Measurements from ENCODE around the gene SLC9A4. TPM values are rescaled to one million over a fixed set of nuclear protein-coding genes. Genes with fewer than 3 reads are reported as not detected.
"Not testable (repeated sequence)": the region's sequence is repeated elsewhere in the genome, so short reads cannot be mapped to it uniquely, and the experiment has no call there.

SLC9A4 gene
- total RNA-seq, 2 experiments from 2014 or later: 0.06 to 0.08 TPM

DNA sequence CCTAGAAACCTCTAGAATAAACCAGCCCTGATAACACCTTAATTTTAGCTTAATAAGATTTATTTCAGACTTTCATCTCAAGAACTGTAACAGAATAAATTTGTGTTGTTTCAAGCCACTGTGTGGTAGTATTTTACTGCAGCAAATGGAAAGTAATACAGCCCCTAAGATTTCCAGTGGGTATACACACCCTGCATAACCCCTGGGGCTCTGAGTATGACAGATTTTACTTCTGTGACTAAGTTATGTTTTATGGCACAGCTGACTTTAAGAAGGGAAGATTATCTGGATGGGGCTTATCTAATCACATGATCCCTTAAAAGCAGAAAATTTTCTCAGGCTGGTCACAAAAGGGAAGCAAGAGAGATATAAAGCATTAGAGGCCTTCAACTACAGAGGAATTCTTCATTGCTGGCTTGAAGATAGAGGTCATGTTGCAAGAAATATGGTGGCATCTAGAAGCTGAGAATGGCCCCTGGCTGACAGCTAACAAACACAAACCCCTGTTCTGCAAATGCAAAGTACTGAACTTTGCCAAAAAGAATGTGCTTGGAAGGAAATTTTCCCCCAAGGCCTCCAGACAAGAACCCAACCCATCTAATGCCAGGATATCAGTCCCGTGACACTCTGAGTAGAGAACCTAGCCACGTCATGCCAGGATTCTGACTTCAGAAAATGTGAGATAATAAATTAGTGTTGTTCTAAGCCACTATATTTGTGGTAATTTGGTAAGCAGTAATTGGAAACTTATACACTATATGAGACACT, 78.5 kb downstream of the SLC9A4 start:
- Mint-ChIP-seq H3K27ac (no peak overlapping the region), H3K4me3 (no peak overlapping the region), H3K36me3 (no peaks in the 10 kb centered on the region), H3K27me3 (peaks cover 6% of the 10 kb centered on the region), H3K9me3 (peaks cover 14% of the 10 kb centered on the region), H3K4me1 (no peaks in the 10 kb centered on the region)
- POLR2A ChIA-PET: no interaction called here
- DNase-seq (no peak), ATAC-seq (ENCODE audit: low read depth) (no peak)

DNA sequence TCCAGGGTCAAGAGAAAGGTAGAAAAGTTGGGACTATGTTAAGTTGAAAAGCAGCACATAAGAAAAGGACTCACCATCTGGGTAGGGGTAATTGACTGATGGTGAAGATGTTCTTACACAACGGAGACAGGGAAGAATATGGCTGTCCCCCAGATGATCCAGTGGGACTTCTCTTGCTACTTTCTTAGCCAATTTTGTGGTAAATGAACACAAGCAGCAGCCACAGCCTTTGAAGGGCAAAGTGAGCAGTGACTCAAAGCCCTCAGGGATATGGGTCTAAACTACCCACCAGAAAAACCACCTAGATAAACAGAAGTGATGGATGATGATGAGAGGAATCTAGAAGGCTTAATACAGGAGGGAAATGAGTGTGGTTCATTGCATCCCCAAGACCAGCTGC, 80.6 kb downstream of the SLC9A4 start:
- H3K27me3 Mint-ChIP-seq: peaks cover 6% of the 10 kb centered on the region
- no peak for DNase-seq
- no peak overlapping the region for H3K4me3 Mint-ChIP-seq
- H3K36me3 Mint-ChIP-seq: no peaks in the 10 kb centered on the region
- POLR2A ChIA-PET: no interaction called here
- no peak for ATAC-seq (ENCODE audit: low read depth)
- H3K4me1 Mint-ChIP-seq: no peaks in the 10 kb centered on the region
- no peak overlapping the region for H3K27ac Mint-ChIP-seq
- H3K9me3 Mint-ChIP-seq: peaks cover 9% of the 10 kb centered on the region

DNA sequence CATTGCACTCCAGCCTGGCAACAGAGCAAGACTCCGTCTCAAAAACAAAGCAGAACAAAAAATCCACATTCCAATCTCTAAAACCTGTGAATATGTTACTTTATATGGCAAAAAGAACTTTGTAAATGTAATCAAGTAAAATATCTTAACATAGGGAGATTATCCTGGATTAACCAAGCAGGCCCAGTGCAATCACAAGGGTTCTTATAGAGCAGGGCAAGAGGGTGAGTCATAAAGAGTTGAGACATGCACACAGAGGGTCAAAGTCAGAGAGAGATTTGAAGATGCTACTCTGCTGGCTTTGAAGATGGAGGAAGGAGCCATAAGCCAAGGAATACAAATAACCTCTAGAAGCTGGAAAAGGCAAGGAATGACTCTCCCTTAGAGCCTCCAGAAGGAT, 85.4 kb downstream of the SLC9A4 start:
- DNase-seq (no peak), ATAC-seq (ENCODE audit: low read depth) (no peak)
- Mint-ChIP-seq H3K27ac (no peak overlapping the region), H3K27me3 (peaks cover 1% of the 10 kb centered on the region), H3K9me3 (no peaks in the 10 kb centered on the region), H3K36me3 (no peaks in the 10 kb centered on the region), H3K4me1 (no peaks in the 10 kb centered on the region), H3K4me3 (no peak overlapping the region)
- POLR2A ChIA-PET: no interaction called here

DNA sequence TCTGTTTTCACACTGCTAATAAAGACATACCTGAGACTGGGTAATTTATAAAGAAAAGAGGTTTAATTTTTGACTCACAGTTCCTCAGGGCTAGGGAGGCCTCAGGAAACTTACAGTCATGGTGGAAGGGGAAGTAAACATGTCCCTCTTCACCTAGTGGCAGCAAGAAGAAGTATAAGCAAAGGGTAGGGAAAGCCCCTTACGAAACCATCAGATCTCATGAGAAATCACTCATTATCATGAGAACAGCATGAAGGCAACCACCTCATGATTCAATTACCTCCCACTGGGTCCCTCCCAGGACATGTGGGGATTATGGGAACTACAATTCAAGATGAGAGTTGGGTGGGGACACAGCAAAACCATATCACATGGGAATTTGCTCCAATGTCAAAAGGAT, 89.5 kb downstream of the SLC9A4 start:
- H3K27ac Mint-ChIP-seq; H3K4me1 Mint-ChIP-seq; H3K9me3 Mint-ChIP-seq; H3K4me3 Mint-ChIP-seq; ATAC-seq (ENCODE audit: low read depth); H3K36me3 Mint-ChIP-seq; H3K27me3 Mint-ChIP-seq; POLR2A ChIA-PET; DNase-seq: not testable (repeated sequence)

DNA sequence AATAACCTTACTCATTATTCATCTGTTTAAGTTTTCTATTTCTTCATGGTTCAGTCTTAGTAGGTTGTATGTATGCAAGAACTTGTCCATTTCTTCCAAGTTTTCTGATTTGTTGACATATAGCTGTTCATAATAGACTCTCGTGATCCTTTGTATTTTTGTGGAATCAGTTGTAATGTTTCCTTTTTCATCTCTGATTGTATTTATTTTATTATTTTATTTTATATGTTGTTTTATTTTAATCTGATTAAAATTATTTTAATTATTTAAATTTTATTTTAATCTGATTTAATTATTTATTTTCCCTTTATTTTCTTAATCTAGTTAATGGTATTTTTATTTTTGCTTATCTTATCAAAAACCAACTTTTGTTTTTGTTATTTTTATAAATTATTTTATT, 102.9 kb downstream of the SLC9A4 start:
- H3K36me3 Mint-ChIP-seq: peaks cover 2% of the 10 kb centered on the region
- ATAC-seq (ENCODE audit: low read depth) (no peak), DNase-seq (no peak)
- H3K4me1 Mint-ChIP-seq: no peaks in the 10 kb centered on the region
- no peak overlapping the region for H3K4me3 Mint-ChIP-seq
- POLR2A ChIA-PET: no interaction called here
- H3K27ac Mint-ChIP-seq: no peak overlapping the region
- H3K27me3 Mint-ChIP-seq: peaks cover 33% of the 10 kb centered on the region
- H3K9me3 Mint-ChIP-seq: peaks cover 6% of the 10 kb centered on the region

DNA sequence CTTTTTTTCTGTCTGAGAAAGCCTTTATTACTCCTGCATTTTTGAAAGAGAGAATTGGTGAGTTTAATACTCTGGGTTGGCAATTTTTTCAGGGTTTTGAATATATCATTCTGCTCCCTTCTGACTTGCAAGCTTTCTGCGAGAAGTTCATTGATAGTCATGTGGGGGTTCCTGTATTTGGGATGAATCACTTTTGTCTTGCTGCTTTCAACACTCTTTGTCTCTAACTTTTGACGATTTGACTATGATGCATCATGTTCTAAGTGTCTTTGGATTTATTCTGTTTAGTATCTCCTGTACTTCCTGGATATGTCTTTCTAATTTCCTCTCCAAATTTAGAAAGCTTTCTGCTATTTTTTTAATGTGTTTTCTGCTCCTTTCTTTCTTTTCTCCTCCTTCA, 105.3 kb downstream of the SLC9A4 start:
- POLR2A ChIA-PET: no interaction called here
- H3K27ac Mint-ChIP-seq: no peak overlapping the region
- DNase-seq: no peak
- ATAC-seq (ENCODE audit: low read depth): no peak
- H3K9me3 Mint-ChIP-seq: peaks cover 8% of the 10 kb centered on the region
- peaks cover 11% of the 10 kb centered on the region for H3K36me3 Mint-ChIP-seq
- H3K27me3 Mint-ChIP-seq: peaks cover 31% of the 10 kb centered on the region
- no peak overlapping the region for H3K4me3 Mint-ChIP-seq
- H3K4me1 Mint-ChIP-seq: peaks cover 6% of the 10 kb centered on the region

DNA sequence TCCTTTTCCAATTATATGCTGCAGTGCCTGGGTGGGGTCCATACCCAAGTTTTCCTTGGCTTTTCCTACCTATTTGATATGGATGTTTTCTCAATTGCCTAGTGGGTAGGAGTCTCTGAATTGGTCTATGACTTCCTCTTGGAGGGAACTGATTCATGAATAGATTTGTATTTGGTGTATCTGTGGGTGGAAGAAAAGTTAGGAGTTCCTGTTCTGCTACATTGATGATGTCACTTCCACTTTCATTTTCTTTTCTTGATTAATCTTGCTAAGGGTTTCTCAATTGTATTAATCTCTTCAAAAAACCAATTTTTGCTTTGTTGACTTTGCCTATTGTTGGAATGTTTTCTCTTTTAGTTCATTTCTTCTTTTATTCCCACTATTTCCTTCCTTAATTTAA, 108.9 kb downstream of the SLC9A4 start:
- H3K4me3 Mint-ChIP-seq: peak overlapping the region; percentile 58
- H3K9me3 Mint-ChIP-seq: peaks cover 8% of the 10 kb centered on the region
- peaks cover 14% of the 10 kb centered on the region for H3K36me3 Mint-ChIP-seq
- POLR2A ChIA-PET: interaction anchor here (0.6 kb wide), 1 partner anchor 45 kb away, joined by 3 read pairs; no protein-coding TSS in a partner anchor
- ATAC-seq (ENCODE audit: low read depth) (no peak), DNase-seq (no peak)
- peaks cover 9% of the 10 kb centered on the region for H3K27me3 Mint-ChIP-seq
- H3K27ac Mint-ChIP-seq: no peak overlapping the region
- H3K4me1 Mint-ChIP-seq: peaks cover 6% of the 10 kb centered on the region

DNA sequence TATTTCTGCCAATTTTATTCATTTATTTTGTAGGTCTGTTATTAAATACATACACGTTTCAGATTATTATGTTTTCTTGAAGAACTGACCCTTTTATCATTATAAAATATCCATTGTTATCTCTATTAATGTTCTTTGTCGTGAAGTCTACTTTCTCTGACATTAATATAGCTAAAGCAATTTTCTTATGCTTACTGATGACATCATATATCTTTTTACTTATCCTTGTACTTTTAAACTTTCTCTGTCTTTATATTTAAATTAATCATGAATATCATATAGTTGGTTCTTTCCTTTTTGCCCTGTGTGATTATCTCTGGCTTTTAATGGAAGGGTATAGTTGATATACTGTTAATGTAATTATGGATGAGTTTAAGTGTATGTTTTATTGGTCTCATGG, 109.8 kb downstream of the SLC9A4 start:
- H3K4me1 Mint-ChIP-seq: peaks cover 6% of the 10 kb centered on the region
- DNase-seq (no peak), ATAC-seq (ENCODE audit: low read depth) (no peak)
- H3K4me3 Mint-ChIP-seq: no peak overlapping the region
- H3K36me3 Mint-ChIP-seq: peaks cover 14% of the 10 kb centered on the region
- H3K27me3 Mint-ChIP-seq: peaks cover 3% of the 10 kb centered on the region
- peaks cover 8% of the 10 kb centered on the region for H3K9me3 Mint-ChIP-seq
- H3K27ac Mint-ChIP-seq: no peak overlapping the region
- POLR2A ChIA-PET: no interaction called here

Small RNAs within 50 kb of the gene (microRNA-seq; reads per million reads assigned to microRNA genes)
- gene MIR4772: 54.0 reads per million, percentile 48 among the genes with 10 or more reads in this experiment

Other genes with a start within 250 kb of the SLC9A4 start
- not detected for gene IL1RL1, start 161.7 kb upstream of the SLC9A4 start, total RNA-seq
- gene IL18R1, start 117.4 kb upstream of the SLC9A4 start, total RNA-seq: 10 to 100 TPM; 37.3 to 40.3 TPM
- gene IL18RAP, start 50.1 kb upstream of the SLC9A4 start, total RNA-seq: 10 to 100 TPM; 16.7 to 16.8 TPM
- gene SLC9A2, start 146.3 kb downstream of the SLC9A4 start, total RNA-seq: not detected

Data from activated naive CD8-positive, alpha-beta T cell treated with anti-CD3 and anti-CD28 coated beads, Interleukin-2, amount 10 ng/mL, durations not matched to agents 7 days and 5 days (primary cell).